ENCODE data around the gene CEACAM5.
A peak's percentile ranks its signal among the peaks of the same experiment; 100 is the strongest.

CEACAM5 gene

GRCh38 chr19:41708481-41708880 is at the start of gene CEACAM5:
Gene CEACAM5, plus strand, starts transcription at chr19:41708626. Its CDS starts 106 bp downstream, at chr19:41708732.
- no peak for DNase-seq (ENCODE audit: low spot score)

GRCh38 chr19:41666075-41666474 is 42.4 kb upstream of the CEACAM5 start:
- DNase-seq (ENCODE audit: low spot score), result no peak

GRCh38 chr19:41668315-41668714 is 40.1 kb upstream of the CEACAM5 start:
- DNase-seq (ENCODE audit: low spot score), result no peak

GRCh38 chr19:41670755-41671154 is 37.7 kb upstream of the CEACAM5 start:
- DNase-seq (ENCODE audit: low spot score), result no peak

- DNase-seq (ENCODE audit: low spot score), result no peak
Measured at GRCh38 chr19:41671486-41671885, 36.9 kb upstream of the CEACAM5 start.

GRCh38 chr19:41682437-41682836 is 26.0 kb upstream of the CEACAM5 start:
- DNase-seq (ENCODE audit: low spot score), result no peak

GRCh38 chr19:41687419-41687818 is 21.0 kb upstream of the CEACAM5 start:
- no peak for DNase-seq (ENCODE audit: low spot score)

GRCh38 chr19:41688098-41688497 is 20.3 kb upstream of the CEACAM5 start, which contains the start of gene CEACAM7:
Gene CEACAM7, minus strand, starts transcription at chr19:41688270. Its CDS starts 105 bp downstream, at chr19:41688165.
- DNase-seq (ENCODE audit: low spot score), result no peak

GRCh38 chr19:41688687-41689086 is 19.7 kb upstream of the CEACAM5 start:
- no peak for DNase-seq (ENCODE audit: low spot score)

- DNase-seq (ENCODE audit: low spot score), result no peak
Measured at GRCh38 chr19:41689993-41690800, 18.2 kb upstream of the CEACAM5 start.

- no peak for DNase-seq (ENCODE audit: low spot score)
Measured at GRCh38 chr19:41690801-41691065, 17.7 kb upstream of the CEACAM5 start.

- peak; percentile 31 for DNase-seq (ENCODE audit: low spot score)
Measured at GRCh38 chr19:41691268-41691970, 17.0 kb upstream of the CEACAM5 start.

- DNase-seq (ENCODE audit: low spot score), result no peak
Measured at GRCh38 chr19:41694196-41694595, 14.2 kb upstream of the CEACAM5 start.

- DNase-seq (ENCODE audit: low spot score), result no peak
Measured at GRCh38 chr19:41694831-41695635, 13.4 kb upstream of the CEACAM5 start.

- no peak for DNase-seq (ENCODE audit: low spot score)
Measured at GRCh38 chr19:41695745-41696144, 12.7 kb upstream of the CEACAM5 start.

- no peak for DNase-seq (ENCODE audit: low spot score)
Measured at GRCh38 chr19:41696402-41697197, 11.8 kb upstream of the CEACAM5 start.

GRCh38 chr19:41697198-41697855 is 11.1 kb upstream of the CEACAM5 start:
- DNase-seq (ENCODE audit: low spot score), result no peak

GRCh38 chr19:41698746-41699230 is 9.6 kb upstream of the CEACAM5 start:
- no peak for DNase-seq (ENCODE audit: low spot score)

GRCh38 chr19:41699231-41699967 is 9.0 kb upstream of the CEACAM5 start:
- DNase-seq (ENCODE audit: low spot score), result no peak

GRCh38 chr19:41699968-41700323 is 8.5 kb upstream of the CEACAM5 start:
- no peak for DNase-seq (ENCODE audit: low spot score)
